ENCODE data around the gene TCAF1.
"Not testable (repeated sequence)": the region's sequence is repeated elsewhere in the genome, so short reads cannot be mapped to it uniquely, and the experiment has no call there.

Gene TCAF1

DNA sequence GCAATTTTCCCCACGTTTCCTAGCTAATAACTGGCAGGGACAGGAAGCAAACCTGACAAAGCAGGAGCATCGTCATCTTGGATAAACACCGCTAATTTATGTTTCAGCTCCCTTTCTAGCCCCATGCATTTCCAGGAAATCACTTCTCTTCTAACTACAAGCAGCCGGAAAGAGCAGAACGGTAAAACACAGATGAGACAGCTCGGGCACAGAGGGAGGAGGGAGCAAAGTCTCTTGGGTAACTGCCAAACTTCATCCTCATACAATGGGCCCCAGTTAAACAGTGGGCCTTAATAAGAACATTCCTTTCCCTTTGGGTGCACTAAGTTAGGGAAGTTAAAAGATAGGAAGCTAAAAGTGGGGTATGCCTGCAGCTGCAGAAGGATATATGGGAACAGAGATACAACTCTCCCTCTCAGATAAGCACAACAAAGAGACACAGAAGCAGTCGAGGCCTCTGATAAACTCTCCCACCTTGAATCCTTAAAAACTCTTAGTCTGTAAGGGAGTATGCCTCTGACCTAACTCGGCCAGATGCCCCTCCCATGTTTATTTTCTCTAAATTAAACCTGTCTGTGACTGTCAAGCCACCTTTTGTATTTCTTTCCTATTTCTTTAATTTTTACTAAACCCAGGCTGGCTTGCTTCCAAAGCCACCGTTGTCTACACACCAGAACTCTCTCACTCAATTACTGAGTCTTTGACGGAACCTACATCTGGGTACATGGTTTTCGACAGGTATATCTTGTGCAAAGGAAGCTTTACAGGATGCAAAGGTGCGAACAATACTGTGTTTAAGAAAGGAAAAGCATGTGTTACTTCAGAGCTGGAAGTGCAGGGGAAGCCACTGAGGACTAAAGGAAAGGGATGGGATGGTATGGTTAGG lies 80.3 kb downstream of the TCAF1 start:
- H3K27me3 Mint-ChIP-seq; H3K9me3 Mint-ChIP-seq; H3K4me1 Mint-ChIP-seq; H3K4me3 Mint-ChIP-seq; DNase-seq (ENCODE audit: low spot score in 2 of 2); H3K36me3 Mint-ChIP-seq; H3K27ac Mint-ChIP-seq; ATAC-seq (ENCODE audit: low read depth): not testable (repeated sequence)

DNA sequence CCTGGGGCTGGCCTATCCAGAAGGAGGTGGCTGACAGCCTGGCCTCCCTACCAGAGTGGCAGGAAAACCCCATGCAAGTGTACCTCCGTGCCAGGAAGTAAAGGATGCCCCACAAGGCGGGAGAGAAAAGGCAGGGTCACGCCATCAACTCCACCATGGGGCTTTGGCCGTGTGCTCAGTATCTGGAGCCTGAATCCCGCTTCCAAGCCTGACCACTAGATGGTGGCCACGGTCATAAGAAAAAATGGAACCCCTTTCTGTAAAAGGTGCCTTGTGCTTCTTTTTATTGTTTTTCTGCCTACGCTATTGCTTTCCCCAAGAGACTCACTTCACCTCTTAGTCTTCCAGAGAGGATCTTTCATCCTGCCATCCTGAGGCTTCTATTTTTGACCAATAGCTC lies 84.1 kb downstream of the TCAF1 start:
- H3K9me3 Mint-ChIP-seq; H3K36me3 Mint-ChIP-seq; DNase-seq (ENCODE audit: low spot score in 2 of 2); H3K27ac Mint-ChIP-seq; H3K27me3 Mint-ChIP-seq; H3K4me3 Mint-ChIP-seq; H3K4me1 Mint-ChIP-seq: not testable (repeated sequence)
- ATAC-seq (ENCODE audit: low read depth): peak; percentile 57

GRCh38 chr7:143816471-143817133 lies 85.4 kb downstream of the TCAF1 start:
- H3K27ac Mint-ChIP-seq; H3K4me3 Mint-ChIP-seq; H3K4me1 Mint-ChIP-seq; H3K27me3 Mint-ChIP-seq; H3K9me3 Mint-ChIP-seq; H3K36me3 Mint-ChIP-seq; ATAC-seq (ENCODE audit: low read depth); DNase-seq (ENCODE audit: low spot score in 2 of 2): not testable (repeated sequence)

- not testable (repeated sequence) for H3K27me3 Mint-ChIP-seq; H3K36me3 Mint-ChIP-seq; H3K9me3 Mint-ChIP-seq; DNase-seq (ENCODE audit: low spot score in 2 of 2); H3K27ac Mint-ChIP-seq; ATAC-seq (ENCODE audit: low read depth); H3K4me3 Mint-ChIP-seq; H3K4me1 Mint-ChIP-seq
These were observed 91.3 kb downstream of the TCAF1 start for GRCh38 chr7:143810639-143811038.

- not testable (repeated sequence) for H3K27me3 Mint-ChIP-seq; H3K27ac Mint-ChIP-seq; DNase-seq (ENCODE audit: low spot score in 2 of 2); H3K36me3 Mint-ChIP-seq; H3K9me3 Mint-ChIP-seq; ATAC-seq (ENCODE audit: low read depth); H3K4me1 Mint-ChIP-seq; H3K4me3 Mint-ChIP-seq
These were observed 95.3 kb downstream of the TCAF1 start for GRCh38 chr7:143806664-143807071.
